ENCODE results near the gene SLC24A4. TPM values are rescaled to one million over a fixed set of nuclear protein-coding genes. Genes with fewer than 3 reads are reported as not detected.
A peak's percentile ranks its signal among the peaks of the same experiment; 100 is the strongest.

SLC24A4 gene
- total and polyA plus RNA-seq, 2 experiments from 2014 or later = 0.46 to 0.50 TPM

GRCh38 chr14:92505826-92506225 is 182.9 kb downstream of the SLC24A4 start:
- 97% methylated on average over 5 of the region's 5 CpGs for WGBS (ENCODE audit: low lambda C conversion rate, missing lambda C conversion rate)
- H3K27ac ChIP-seq = no peak overlapping the region
- H3K79me2 ChIP-seq = no peaks in the 10 kb centered on the region
- H3K27me3 ChIP-seq = no peaks in the 10 kb centered on the region
- DNase-seq (ENCODE audit: low spot score) = no peak
- H3K4me2 ChIP-seq = no peak overlapping the region
- H3K4me3 ChIP-seq = no peak overlapping the region
- no peaks in the 10 kb centered on the region for H3K36me3 ChIP-seq (replicated peaks; ENCODE audit: insufficient read depth, low read depth)
- H2AFZ ChIP-seq = no peak overlapping the region
- TF ChIP-seq EZH2 (IDR thresholded peaks at IDR 0.05; ENCODE audit: borderline replicate concordance) (no peak), CTCF (IDR thresholded peaks at IDR 0.05; ENCODE audit: poor library complexity) (no peak)
- H3K4me1 ChIP-seq (ENCODE audit: insufficient read depth) = no peaks in the 10 kb centered on the region
- H3K9me2 ChIP-seq (replicated peaks; ENCODE audit: insufficient read depth) = no peaks in the 10 kb centered on the region
- H4K20me1 ChIP-seq (ENCODE audit: insufficient read depth, poor library complexity, severe bottlenecking) = no peaks in the 10 kb centered on the region
- no peaks in the 10 kb centered on the region for H3K9me3 ChIP-seq (ENCODE audit: low read depth)

DNA sequence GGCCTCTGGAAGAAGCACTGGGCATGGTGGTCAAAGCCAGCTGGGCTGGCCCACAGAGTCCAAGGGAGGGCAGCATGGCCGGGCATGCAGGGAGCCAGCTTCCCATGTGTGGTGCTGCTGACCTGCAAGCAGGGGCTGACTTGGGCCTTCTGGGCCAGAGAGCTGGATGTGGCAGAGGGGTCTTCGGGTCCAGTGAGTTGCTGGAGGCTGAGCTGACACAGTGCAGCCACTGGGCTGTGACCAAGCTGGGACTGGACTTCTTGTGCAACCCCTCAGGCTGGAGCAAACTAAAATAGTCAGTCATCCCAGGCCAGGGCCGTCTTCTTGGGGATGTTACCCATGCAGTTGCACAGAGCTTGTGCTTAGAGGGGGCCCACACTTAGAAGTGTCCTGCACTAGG is 183.3 kb downstream of the SLC24A4 start:
- WGBS (ENCODE audit: low lambda C conversion rate, missing lambda C conversion rate) = 90% methylated on average over 3 of the region's 3 CpGs
- no peak overlapping the region for H2AFZ ChIP-seq
- H3K4me3 ChIP-seq = no peak overlapping the region
- no peak overlapping the region for H3K27ac ChIP-seq
- DNase-seq (ENCODE audit: low spot score) = no peak
- H3K27me3 ChIP-seq = no peaks in the 10 kb centered on the region
- no peaks in the 10 kb centered on the region for H3K79me2 ChIP-seq
- H4K20me1 ChIP-seq (ENCODE audit: insufficient read depth, poor library complexity, severe bottlenecking) = no peaks in the 10 kb centered on the region
- H3K4me1 ChIP-seq (ENCODE audit: insufficient read depth) = peaks cover 4% of the 10 kb centered on the region
- H3K9me3 ChIP-seq (ENCODE audit: low read depth) = no peaks in the 10 kb centered on the region
- no peaks in the 10 kb centered on the region for H3K9me2 ChIP-seq (replicated peaks; ENCODE audit: insufficient read depth)
- H3K36me3 ChIP-seq (replicated peaks; ENCODE audit: insufficient read depth, low read depth) = no peaks in the 10 kb centered on the region
- TF ChIP-seq EZH2 (IDR thresholded peaks at IDR 0.05; ENCODE audit: borderline replicate concordance) = no peak
- no peak for TF ChIP-seq CTCF (IDR thresholded peaks at IDR 0.05; ENCODE audit: poor library complexity)
- no peak for TF ChIP-seq EZH2phosphoT487 (IDR thresholded peaks at IDR 0.05; ENCODE audit: low read depth, severe bottlenecking, unreplicated experiment)
- H3K4me2 ChIP-seq = no peak overlapping the region

DNA sequence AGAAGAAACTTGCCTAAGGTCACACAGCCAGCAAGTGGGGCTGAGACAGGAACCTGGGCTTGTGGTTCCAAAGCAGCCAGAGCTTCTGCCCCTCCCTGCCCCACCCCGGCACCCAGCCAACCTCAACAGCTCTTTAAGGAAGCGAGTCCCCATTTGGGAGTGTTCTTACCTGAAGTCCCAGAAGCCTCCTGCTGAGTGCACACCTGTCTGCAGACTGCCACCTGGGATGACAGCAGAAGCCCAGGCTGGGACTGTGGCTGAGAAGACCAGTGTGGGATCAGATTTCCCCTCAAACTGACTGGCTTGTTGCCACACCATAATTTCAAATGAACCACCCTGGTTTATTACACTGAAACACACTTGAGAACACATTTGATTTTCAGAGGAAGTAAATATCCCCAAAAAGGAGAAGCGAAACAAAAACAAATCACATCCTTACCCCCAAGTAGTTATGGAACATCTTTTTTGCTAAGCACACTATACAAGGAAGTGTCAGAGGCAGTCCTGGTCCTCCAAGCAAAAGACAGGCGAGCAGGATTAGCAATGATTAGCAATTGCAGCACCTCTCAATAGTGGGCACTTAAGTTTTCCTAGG is 184.3 kb downstream of the SLC24A4 start:
- no peaks in the 10 kb centered on the region for H3K36me3 ChIP-seq (replicated peaks; ENCODE audit: insufficient read depth, low read depth)
- TF ChIP-seq EZH2phosphoT487 (IDR thresholded peaks at IDR 0.05; ENCODE audit: low read depth, severe bottlenecking, unreplicated experiment) (no peak), CTCF (IDR thresholded peaks at IDR 0.05; ENCODE audit: poor library complexity) (no peak), EZH2 (IDR thresholded peaks at IDR 0.05; ENCODE audit: borderline replicate concordance) (no peak)
- no peak overlapping the region for H3K27ac ChIP-seq
- H3K79me2 ChIP-seq = no peaks in the 10 kb centered on the region
- H3K9me2 ChIP-seq (replicated peaks; ENCODE audit: insufficient read depth) = no peaks in the 10 kb centered on the region
- no peaks in the 10 kb centered on the region for H3K27me3 ChIP-seq
- no peaks in the 10 kb centered on the region for H3K9me3 ChIP-seq (ENCODE audit: low read depth)
- no peak overlapping the region for H3K4me3 ChIP-seq
- no peak for DNase-seq (ENCODE audit: low spot score)
- WGBS (ENCODE audit: low lambda C conversion rate, missing lambda C conversion rate) = 84% methylated on average over 4 of the region's 4 CpGs
- H2AFZ ChIP-seq = no peak overlapping the region
- no peaks in the 10 kb centered on the region for H4K20me1 ChIP-seq (ENCODE audit: insufficient read depth, poor library complexity, severe bottlenecking)
- H3K4me1 ChIP-seq (ENCODE audit: insufficient read depth) = peaks cover 5% of the 10 kb centered on the region
- no peak overlapping the region for H3K4me2 ChIP-seq

DNA sequence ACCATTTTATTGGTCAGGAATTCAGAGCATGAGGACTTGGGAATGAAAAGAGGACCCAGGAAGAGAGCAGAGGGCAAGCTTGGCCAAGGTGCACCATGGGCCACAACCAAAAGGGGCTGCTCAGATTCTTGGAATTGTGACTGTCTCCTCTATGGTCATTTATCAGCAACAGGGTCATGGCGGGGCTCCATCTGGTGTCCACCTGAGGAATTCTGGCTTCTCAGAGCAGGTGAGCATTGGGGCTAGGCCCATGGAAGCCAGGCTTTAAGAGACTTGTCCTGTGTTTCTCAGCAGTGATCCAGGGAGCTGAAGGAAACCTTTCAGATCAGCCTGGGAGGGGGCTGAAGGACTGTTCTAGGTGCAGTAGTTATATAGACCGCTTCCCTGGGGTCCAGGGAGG is 188.0 kb downstream of the SLC24A4 start:
- no peak for DNase-seq (ENCODE audit: low spot score)
- Histone ChIP-seq H3K27me3 (no peaks in the 10 kb centered on the region), H3K4me2 (no peak overlapping the region), H2AFZ (no peak overlapping the region), H3K79me2 (peaks cover 19% of the 10 kb centered on the region), H4K20me1 (ENCODE audit: insufficient read depth, poor library complexity, severe bottlenecking) (no peaks in the 10 kb centered on the region), H3K36me3 (replicated peaks; ENCODE audit: insufficient read depth, low read depth) (no peaks in the 10 kb centered on the region), H3K4me1 (ENCODE audit: insufficient read depth) (peaks cover 21% of the 10 kb centered on the region), H3K9me3 (ENCODE audit: low read depth) (no peaks in the 10 kb centered on the region), H3K27ac (peak overlapping the region; percentile 81), H3K4me3 (no peak overlapping the region), H3K9me2 (replicated peaks; ENCODE audit: insufficient read depth) (no peaks in the 10 kb centered on the region)
- 86% methylated on average over 2 of the region's 2 CpGs for WGBS (ENCODE audit: low lambda C conversion rate, missing lambda C conversion rate)
- TF ChIP-seq EZH2 (IDR thresholded peaks at IDR 0.05; ENCODE audit: borderline replicate concordance) (no peak), EZH2phosphoT487 (IDR thresholded peaks at IDR 0.05; ENCODE audit: low read depth, severe bottlenecking, unreplicated experiment) (no peak), CTCF (IDR thresholded peaks at IDR 0.05; ENCODE audit: poor library complexity) (peak; percentile 12)

Measured in hepatocyte (in vitro differentiated cells).